Esophagus muscularis mucosa (tissue), 4 donors: ENCODE data around the gene AP5B1. TPM values are rescaled to one million over a fixed set of nuclear protein-coding genes. Genes with fewer than 3 reads are reported as not detected.
"Not testable (repeated sequence)": the region's sequence is repeated elsewhere in the genome, so short reads cannot be mapped to it uniquely, and the experiment has no call there.

Source experiments
- DNase-seq: peaks from one replicate; pipeline ENCODE4 v3.0.0-alpha.2; 2017; ENCODE audit errors: extremely low spot score
- H3K27ac ChIP-seq, 4 donors: fragments of 200-600 bp; sonication (generic); replicated peaks in 1 of 4; 1 replicate in 3 of 4; 2 replicates in 1 of 4; pipeline ENCODE4 v1.5.1; 2016 to 2019; ENCODE audit warnings: mild to moderate bottlenecking in 1 of 4
- H3K27me3 ChIP-seq, 4 donors: fragments of 200-600 bp; sonication (generic); one replicate each; pipeline versions ENCODE4 v1.5.1 to v1.6.0; 2016 to 2019
- H3K36me3 ChIP-seq, 4 donors: fragments of 200-600 bp; sonication (generic); one replicate each; pipeline ENCODE4 v1.5.1; 2016 to 2019
- H3K4me1 ChIP-seq, 4 donors: fragments of 200-600 bp; sonication (generic); one replicate each; pipeline ENCODE4 v1.5.1; 2016 to 2019
- H3K4me3 ChIP-seq, 4 donors: fragments of 200-600 bp; sonication (generic); 1 replicate in 2 of 4; 2 replicates in 2 of 4; pipeline ENCODE4 v1.5.1; 2016 to 2019; ENCODE audit warnings: mild to moderate bottlenecking in 4 of 4, moderate library complexity in 1 of 4
- H3K9me3 ChIP-seq, 4 donors: fragments of 200-600 bp; sonication (generic); 1 replicate in 3 of 4; 2 replicates in 1 of 4; pipeline ENCODE4 v1.5.1; 2016 to 2019
- EP300 ChIP-seq: sonication (generic); formaldehyde crosslinking; IDR thresholded peaks from one replicate; pipeline ENCODE4 v1.6.1; 2017; ENCODE audit warnings: antibody characterized with exemption
- POLR2A ChIP-seq: fragments of 450-650 bp; IDR thresholded peaks from one replicate; pipeline ENCODE4 v1.6.1; 2017; ENCODE audit warnings: antibody characterized with exemption, moderate library complexity, mild to moderate bottlenecking, low read depth
- POLR2AphosphoS5 ChIP-seq, 2 donors: sonication (generic); formaldehyde crosslinking; IDR thresholded peaks; one replicate each; pipeline ENCODE4 v1.6.1; 2017; ENCODE audit warnings: antibody characterized with exemption in 2 of 2
- WGBS: methylation state at CpG from one replicate; pipeline ENCODE4 v1.1.5; 2018; 5-methylcytosine and 5-hydroxymethylcytosine counted together
- intact Hi-C: fragments of 100-400 bp; cut with DNase I; formaldehyde crosslinking; loops from one replicate; pipeline ENCODE4 v1.15.1; 2023
- total RNA-seq, 4 donors: library from RNA; depleted of rRNA; stranded (reverse); fragments of >200 nt; gene quantifications; one replicate each; pipeline versions ENCODE4 v1.1.0 to v1.2.1, GENCODE V29; 2016
- TF ChIP-seq, protein P1 (sequence below), 3 experiments: fragments of 200-600 bp in 2 of 3; fragments of 450-650 bp in 1 of 3; sonication (generic) in 2 of 3; IDR thresholded peaks; one replicate each; pipeline ENCODE4 v1.5.1; 2017 to 2019; ENCODE audit warnings: antibody characterized with exemption in 3 of 3, mild to moderate bottlenecking in 2 of 3, moderate library complexity in 1 of 3

AP5B1 gene
- total RNA-seq, 4 donors from 2014 or later: 15.0 to 28.0 (median 24.2) TPM

GRCh38 chr11:65766535-65766934 lies 14.2 kb downstream of the AP5B1 start:
- no peaks in the 10 kb centered on the region for H3K27me3 ChIP-seq
- H3K36me3 ChIP-seq: no peaks in the 10 kb centered on the region
- WGBS: 49% methylated on average over 7 of the region's 7 CpGs
- H3K9me3 ChIP-seq: no peaks in the 10 kb centered on the region
- H3K27ac ChIP-seq: no peak overlapping the region
- intact Hi-C loops: no loop called here
- peaks cover 0 to 4% (median 0%) of the 10 kb centered on the region in 4 donors for H3K4me1 ChIP-seq
- peak; percentile 89 for DNase-seq
- H3K4me3 ChIP-seq: no peak overlapping the region
- TF ChIP-seq EP300 (no peak), POLR2AphosphoS5 (IDR thresholded peaks at IDR 0.05) (no peak)
- TF ChIP-seq, protein P1, sequence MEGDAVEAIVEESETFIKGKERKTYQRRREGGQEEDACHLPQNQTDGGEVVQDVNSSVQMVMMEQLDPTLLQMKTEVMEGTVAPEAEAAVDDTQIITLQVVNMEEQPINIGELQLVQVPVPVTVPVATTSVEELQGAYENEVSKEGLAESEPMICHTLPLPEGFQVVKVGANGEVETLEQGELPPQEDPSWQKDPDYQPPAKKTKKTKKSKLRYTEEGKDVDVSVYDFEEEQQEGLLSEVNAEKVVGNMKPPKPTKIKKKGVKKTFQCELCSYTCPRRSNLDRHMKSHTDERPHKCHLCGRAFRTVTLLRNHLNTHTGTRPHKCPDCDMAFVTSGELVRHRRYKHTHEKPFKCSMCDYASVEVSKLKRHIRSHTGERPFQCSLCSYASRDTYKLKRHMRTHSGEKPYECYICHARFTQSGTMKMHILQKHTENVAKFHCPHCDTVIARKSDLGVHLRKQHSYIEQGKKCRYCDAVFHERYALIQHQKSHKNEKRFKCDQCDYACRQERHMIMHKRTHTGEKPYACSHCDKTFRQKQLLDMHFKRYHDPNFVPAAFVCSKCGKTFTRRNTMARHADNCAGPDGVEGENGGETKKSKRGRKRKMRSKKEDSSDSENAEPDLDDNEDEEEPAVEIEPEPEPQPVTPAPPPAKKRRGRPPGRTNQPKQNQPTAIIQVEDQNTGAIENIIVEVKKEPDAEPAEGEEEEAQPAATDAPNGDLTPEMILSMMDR (IDR thresholded peaks at IDR 0.05): no peak

DNA sequence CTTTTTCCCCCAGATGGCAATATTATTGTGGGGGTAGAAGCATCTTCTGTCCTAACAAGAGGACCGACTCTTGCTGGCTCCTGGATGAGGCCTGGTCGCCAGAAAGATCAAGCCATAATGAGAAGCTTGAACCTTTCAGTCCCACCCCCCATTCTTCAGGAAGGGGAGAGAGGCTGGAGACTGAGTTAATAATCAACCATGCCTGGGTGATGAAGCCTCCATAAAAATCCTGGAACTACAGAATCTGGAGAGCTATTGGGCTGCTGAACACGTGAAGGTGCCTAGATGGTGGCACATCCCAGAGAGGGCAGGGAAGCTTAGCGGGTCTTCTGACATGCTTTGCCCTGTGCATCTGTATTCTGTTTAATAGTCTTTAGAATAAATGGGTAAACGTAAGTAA lies 16.3 kb downstream of the AP5B1 start:
- Histone ChIP-seq H3K27me3 (no peaks in the 10 kb centered on the region), H3K4me3 (no peak overlapping the region), H3K36me3 (no peaks in the 10 kb centered on the region), H3K9me3 (no peaks in the 10 kb centered on the region), H3K27ac (no peak overlapping the region), H3K4me1 (peaks cover 0 to under 1% (median 0%) of the 10 kb centered on the region in 4 donors)
- TF ChIP-seq EP300 (no peak), POLR2A (no peak), POLR2AphosphoS5 (IDR thresholded peaks at IDR 0.05) (no peak)
- TF ChIP-seq, protein P1 (IDR thresholded peaks at IDR 0.05): no peak
- 79% methylated on average over 5 of the region's 5 CpGs for WGBS
- intact Hi-C loops: no loop called here
- no peak for DNase-seq

- WGBS: 80% methylated on average over 7 of the region's 29 CpGs
- H3K36me3 ChIP-seq, H3K4me3 ChIP-seq, DNase-seq, H3K9me3 ChIP-seq, H3K27me3 ChIP-seq, H3K4me1 ChIP-seq, intact Hi-C loops, H3K27ac ChIP-seq: not testable (repeated sequence)
These were observed 18.0 kb downstream of the AP5B1 start for GRCh38 chr11:65762816-65763215.

DNA sequence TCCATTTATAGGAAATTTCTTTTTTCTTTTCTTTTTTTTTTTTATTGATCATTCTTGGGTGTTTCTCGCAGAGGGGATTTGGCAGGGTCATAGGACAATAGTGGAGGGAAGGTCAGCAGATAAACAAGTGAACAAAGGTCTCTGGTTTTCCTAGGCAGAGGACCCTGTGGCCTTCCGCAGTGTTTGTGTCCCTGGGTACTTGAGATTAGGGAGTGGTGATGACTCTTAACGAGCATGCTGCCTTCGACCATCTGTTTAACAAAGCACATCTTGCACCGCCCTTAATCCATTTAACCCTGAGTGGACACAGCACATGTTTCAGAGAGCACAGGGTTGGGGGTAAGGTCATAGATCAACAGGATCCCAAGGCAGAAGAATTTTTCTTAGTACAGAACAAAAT lies 18.6 kb downstream of the AP5B1 start:
- H3K36me3 ChIP-seq, intact Hi-C loops, H3K27me3 ChIP-seq, H3K4me3 ChIP-seq, H3K27ac ChIP-seq, H3K9me3 ChIP-seq, H3K4me1 ChIP-seq, DNase-seq: not testable (repeated sequence)
- WGBS: 84% methylated on average over 5 of the region's 5 CpGs

DNA sequence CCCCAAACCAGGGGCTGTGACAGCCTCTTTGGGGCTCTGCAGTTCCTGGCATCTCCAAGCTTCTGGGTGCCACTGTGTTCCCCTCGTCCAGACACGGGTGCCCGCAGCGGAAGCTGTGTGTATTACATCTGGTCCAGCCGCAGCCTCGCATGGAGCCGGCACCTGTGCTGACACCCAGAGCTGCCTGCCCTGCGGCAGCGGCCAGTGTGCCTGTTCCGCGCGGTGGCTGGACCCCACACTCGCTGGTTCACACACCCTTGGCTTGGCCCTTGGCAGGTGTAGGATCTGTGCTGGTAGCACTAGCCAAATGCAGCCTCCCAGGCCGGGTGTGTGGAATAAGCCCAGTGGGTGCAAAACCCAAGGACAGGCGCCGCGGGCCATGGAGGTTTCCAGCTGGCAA lies 35.7 kb downstream of the AP5B1 start:
- intact Hi-C loops: no loop called here
- Histone ChIP-seq H3K36me3 (no peaks in the 10 kb centered on the region), H3K4me1 (no peaks in the 10 kb centered on the region), H3K9me3 (no peaks in the 10 kb centered on the region), H3K27me3 (peaks cover 0 to 24% (median 0%) of the 10 kb centered on the region in 4 donors), H3K4me3 (no peak overlapping the region), H3K27ac (no peak overlapping the region)
- peak; percentile 90 for DNase-seq
- WGBS: 100% methylated on average over 4 of the region's 17 CpGs
- TF ChIP-seq, protein P1 (IDR thresholded peaks at IDR 0.05): no peak
- TF ChIP-seq POLR2AphosphoS5 (IDR thresholded peaks at IDR 0.05) (no peak), POLR2A (no peak), EP300 (no peak)

GRCh38 chr11:65744699-65745042 lies 36.1 kb downstream of the AP5B1 start:
- 86% methylated on average over 8 of the region's 8 CpGs for WGBS
- H3K4me3 ChIP-seq: no peak overlapping the region
- no peak overlapping the region for H3K27ac ChIP-seq
- no peaks in the 10 kb centered on the region for H3K9me3 ChIP-seq
- H3K4me1 ChIP-seq: no peaks in the 10 kb centered on the region
- DNase-seq: peak; percentile 81
- intact Hi-C loops: no loop called here
- H3K36me3 ChIP-seq: no peaks in the 10 kb centered on the region
- H3K27me3 ChIP-seq: peaks cover 0 to 24% (median 0%) of the 10 kb centered on the region in 4 donors
- no peak for TF ChIP-seq EP300
- TF ChIP-seq POLR2AphosphoS5 (IDR thresholded peaks at IDR 0.05): no peak
- TF ChIP-seq, protein P1 (IDR thresholded peaks at IDR 0.05): no peak
- TF ChIP-seq POLR2A: no peak
